Ectodermal cell (in vitro differentiated cells): ENCODE measurements around the gene WDR72.
"Not testable (repeated sequence)": the region's sequence is repeated elsewhere in the genome, so short reads cannot be mapped to it uniquely, and the experiment has no call there.

Experiments
- H3K27ac ChIP-seq: 2 replicates; pipeline ENCODE4 v1.7.0; 2013; ENCODE audit warnings: mild to moderate bottlenecking, low read depth, low read length; ENCODE audit not compliant: insufficient read depth, poor library complexity, severe bottlenecking
- H3K27me3 ChIP-seq: 2 replicates; pipeline ENCODE4 v1.7.0; 2013; ENCODE audit warnings: mild to moderate bottlenecking, low read length; ENCODE audit not compliant: insufficient read depth, control insufficient read depth, poor library complexity, severe bottlenecking
- H3K36me3 ChIP-seq: one replicate; pipeline ENCODE4 v1.7.0; 2013; ENCODE audit warnings: low read length; ENCODE audit not compliant: control insufficient read depth, insufficient read depth
- H3K4me1 ChIP-seq: one replicate; pipeline ENCODE4 v1.7.0; 2013; ENCODE audit warnings: low read length; ENCODE audit not compliant: control insufficient read depth, insufficient read depth
- H3K4me3 ChIP-seq: 2 replicates; pipeline ENCODE4 v1.7.0; 2013; ENCODE audit warnings: low read depth, low read length, control low read depth; ENCODE audit not compliant: insufficient read depth
- H3K9me3 ChIP-seq: 2 replicates; pipeline ENCODE4 v1.7.0; 2013; ENCODE audit warnings: mild to moderate bottlenecking, low read length, moderate library complexity; ENCODE audit not compliant: control insufficient read depth
- WGBS, 2 experiments: methylation state at CpG; one replicate each; pipeline ENCODE4 v1.1.7; 2013; ENCODE audit warnings: missing lambda C conversion rate in 2 of 2; 5-methylcytosine and 5-hydroxymethylcytosine counted together

WDR72 gene

GRCh38 chr15:53540626-53541300 lies 218.7 kb downstream of the WDR72 start:
- H3K4me1 ChIP-seq, H3K9me3 ChIP-seq, H3K4me3 ChIP-seq, H3K27me3 ChIP-seq, H3K36me3 ChIP-seq, H3K27ac ChIP-seq: not testable (repeated sequence)
- WGBS, 2 experiments: 91 to 92% methylated on average over 33 of the region's 34 CpGs

- Histone ChIP-seq H3K27ac (no peak overlapping the region), H3K27me3 (no peaks in the 10 kb centered on the region), H3K9me3 (no peaks in the 10 kb centered on the region), H3K36me3 (no peaks in the 10 kb centered on the region), H3K4me3 (no peak overlapping the region), H3K4me1 (no peaks in the 10 kb centered on the region)
- 94% methylated on average over 2 of the region's 3 CpGs; no CpG with 5 or more reads in 1 of the 2 experiments for WGBS, 2 experiments
Measured at GRCh38 chr15:53539878-53540277, 219.6 kb downstream of the WDR72 start.

- H3K27ac ChIP-seq: no peak overlapping the region
- H3K36me3 ChIP-seq: no peaks in the 10 kb centered on the region
- H3K9me3 ChIP-seq: no peaks in the 10 kb centered on the region
- H3K27me3 ChIP-seq: no peaks in the 10 kb centered on the region
- no peaks in the 10 kb centered on the region for H3K4me1 ChIP-seq
- 72 to 86% methylated on average over 6 of the region's 6 CpGs for WGBS, 2 experiments
- no peak overlapping the region for H3K4me3 ChIP-seq
Measured at GRCh38 chr15:53536479-53537120, 222.9 kb downstream of the WDR72 start.

GRCh38 chr15:53535886-53536285 lies 223.6 kb downstream of the WDR72 start:
- H3K4me1 ChIP-seq: no peaks in the 10 kb centered on the region
- no peaks in the 10 kb centered on the region for H3K36me3 ChIP-seq
- 92 to 96% methylated on average over 3 of the region's 4 CpGs for WGBS, 2 experiments
- no peak overlapping the region for H3K4me3 ChIP-seq
- H3K9me3 ChIP-seq: no peaks in the 10 kb centered on the region
- H3K27me3 ChIP-seq: no peaks in the 10 kb centered on the region
- no peak overlapping the region for H3K27ac ChIP-seq

GRCh38 chr15:53534105-53534839 lies 225.2 kb downstream of the WDR72 start:
- no peaks in the 10 kb centered on the region for H3K27me3 ChIP-seq
- H3K27ac ChIP-seq: no peak overlapping the region
- no peak overlapping the region for H3K4me3 ChIP-seq
- no peaks in the 10 kb centered on the region for H3K36me3 ChIP-seq
- H3K9me3 ChIP-seq: no peaks in the 10 kb centered on the region
- H3K4me1 ChIP-seq: no peaks in the 10 kb centered on the region
- WGBS, 2 experiments: 93 to 95% methylated on average over 2 of the region's 2 CpGs

- WGBS, 2 experiments: 75 to 85% methylated on average over 3 of the region's 3 CpGs
- H3K36me3 ChIP-seq: no peaks in the 10 kb centered on the region
Measured at GRCh38 chr15:53530761-53531160, 228.7 kb downstream of the WDR72 start.

GRCh38 chr15:53527996-53528395 lies 231.5 kb downstream of the WDR72 start:
- Histone ChIP-seq H3K27ac (no peak overlapping the region), H3K36me3 (no peaks in the 10 kb centered on the region), H3K27me3 (no peaks in the 10 kb centered on the region)

More at GRCh38 chr15:53530761-53531160, 228.7 kb downstream of the WDR72 start:
- Histone ChIP-seq H3K4me3 (no peak overlapping the region), H3K9me3 (no peaks in the 10 kb centered on the region), H3K27ac (no peak overlapping the region), H3K27me3 (no peaks in the 10 kb centered on the region), H3K4me1 (no peaks in the 10 kb centered on the region)

GRCh38 chr15:53525894-53526293 lies 233.6 kb downstream of the WDR72 start:
- no peaks in the 10 kb centered on the region for H3K36me3 ChIP-seq
- no peak overlapping the region for H3K4me3 ChIP-seq
- H3K4me1 ChIP-seq: peaks cover 17% of the 10 kb centered on the region
- no peak overlapping the region for H3K27ac ChIP-seq
- H3K9me3 ChIP-seq: no peaks in the 10 kb centered on the region
- H3K27me3 ChIP-seq: no peaks in the 10 kb centered on the region
- 31 to 52% methylated on average over 1 of the region's 1 CpG for WGBS, 2 experiments

More at GRCh38 chr15:53527996-53528395, 231.5 kb downstream of the WDR72 start:
- Histone ChIP-seq H3K9me3 (no peaks in the 10 kb centered on the region), H3K4me3 (no peak overlapping the region), H3K4me1 (peaks cover 3% of the 10 kb centered on the region)

- H3K4me1 ChIP-seq: peaks cover 24% of the 10 kb centered on the region
- no peak overlapping the region for H3K27ac ChIP-seq
- H3K9me3 ChIP-seq: no peaks in the 10 kb centered on the region
- WGBS, 2 experiments: 71 to 80% methylated on average over 1 to 3 of the region's 3 CpGs
- H3K4me3 ChIP-seq: no peak overlapping the region
- no peaks in the 10 kb centered on the region for H3K27me3 ChIP-seq
- no peaks in the 10 kb centered on the region for H3K36me3 ChIP-seq
Measured at GRCh38 chr15:53522991-53523390, 236.5 kb downstream of the WDR72 start.

- Histone ChIP-seq H3K4me1 (peaks cover 24% of the 10 kb centered on the region), H3K36me3 (no peaks in the 10 kb centered on the region), H3K27ac (peak overlapping the region; percentile 71), H3K9me3 (no peaks in the 10 kb centered on the region), H3K4me3 (no peak overlapping the region), H3K27me3 (no peaks in the 10 kb centered on the region)
- 67 to 71% methylated on average over 2 of the region's 2 CpGs for WGBS, 2 experiments
Measured at GRCh38 chr15:53520996-53521395, 238.5 kb downstream of the WDR72 start.
